ENCODE data around the gene CACNG6.
"Not testable (repeated sequence)": the region's sequence is repeated elsewhere in the genome, so short reads cannot be mapped to it uniquely, and the experiment has no call there.

The CACNG6 gene

GRCh38 chr19:53991224-53992113 lies at the start of gene CACNG6:
CACNG6 (plus strand) TSS chr19:53991637; CDS start chr19:53992878, 1,241 bp downstream.
- no peak for DNase-seq

- DNase-seq: no peak
Observed at GRCh38 chr19:53942001-53942786, 49.2 kb upstream of the CACNG6 start.

GRCh38 chr19:53944416-53944815 lies 47.0 kb upstream of the CACNG6 start:
- no peak for DNase-seq

- DNase-seq: no peak
Observed at GRCh38 chr19:53944933-53945332, 46.5 kb upstream of the CACNG6 start.

GRCh38 chr19:53945441-53945840 lies 46.0 kb upstream of the CACNG6 start:
- peak; percentile 28 to 52 for DNase-seq

GRCh38 chr19:53945998-53946397 lies 45.4 kb upstream of the CACNG6 start:
- no peak for DNase-seq

GRCh38 chr19:53947624-53948023 lies 43.8 kb upstream of the CACNG6 start:
- no peak for DNase-seq

GRCh38 chr19:53948611-53949010 lies 42.8 kb upstream of the CACNG6 start:
- DNase-seq: not testable (repeated sequence)

GRCh38 chr19:53951436-53951835 lies 40.0 kb upstream of the CACNG6 start:
- no peak for DNase-seq

GRCh38 chr19:53951947-53952346 lies 39.5 kb upstream of the CACNG6 start:
- DNase-seq: no peak

GRCh38 chr19:53953383-53953782 lies 38.1 kb upstream of the CACNG6 start:
- DNase-seq: no peak

- no peak for DNase-seq
Observed at GRCh38 chr19:53957448-53958167, 33.8 kb upstream of the CACNG6 start.

- no peak for DNase-seq
Observed at GRCh38 chr19:53958168-53958571, 33.3 kb upstream of the CACNG6 start.

- no peak for DNase-seq
Observed at GRCh38 chr19:53958823-53959757, 32.3 kb upstream of the CACNG6 start.

GRCh38 chr19:53960187-53960586 lies 31.2 kb upstream of the CACNG6 start:
- no peak for DNase-seq

- DNase-seq: no peak
Observed at GRCh38 chr19:53960886-53961285, 30.6 kb upstream of the CACNG6 start.

GRCh38 chr19:53961523-53962356 lies 29.7 kb upstream of the CACNG6 start:
- no peak for DNase-seq

- no peak for DNase-seq
Observed at GRCh38 chr19:53962887-53963431, 28.5 kb upstream of the CACNG6 start, which contains the start of gene CACNG8. CACNG8 (plus strand) TSS chr19:53962937.

GRCh38 chr19:53965091-53965490 lies 26.3 kb upstream of the CACNG6 start:
- DNase-seq: peak; percentile 41 to 42

- no peak for DNase-seq
Observed at GRCh38 chr19:53966931-53967330, 24.5 kb upstream of the CACNG6 start.

- no peak for DNase-seq
Observed at GRCh38 chr19:53969366-53969765, 22.1 kb upstream of the CACNG6 start.

All from Kasumi-1 (cell line).